Smooth muscle cell of bladder (primary cell): ENCODE measurements around the gene DDAH1. TPM values are rescaled to one million over a fixed set of nuclear protein-coding genes. Genes with fewer than 3 reads are reported as not detected.

ENCODE experiments used
- total RNA-seq: library from RNA; depleted of rRNA; stranded (reverse); fragments of >200 nt; gene quantifications from 2 replicates; pipeline ENCODE4 v1.2.3, GENCODE V29; 2014

DDAH1 gene
- 26.5 and 36.1 TPM in 2 replicates for total RNA-seq

DNA sequence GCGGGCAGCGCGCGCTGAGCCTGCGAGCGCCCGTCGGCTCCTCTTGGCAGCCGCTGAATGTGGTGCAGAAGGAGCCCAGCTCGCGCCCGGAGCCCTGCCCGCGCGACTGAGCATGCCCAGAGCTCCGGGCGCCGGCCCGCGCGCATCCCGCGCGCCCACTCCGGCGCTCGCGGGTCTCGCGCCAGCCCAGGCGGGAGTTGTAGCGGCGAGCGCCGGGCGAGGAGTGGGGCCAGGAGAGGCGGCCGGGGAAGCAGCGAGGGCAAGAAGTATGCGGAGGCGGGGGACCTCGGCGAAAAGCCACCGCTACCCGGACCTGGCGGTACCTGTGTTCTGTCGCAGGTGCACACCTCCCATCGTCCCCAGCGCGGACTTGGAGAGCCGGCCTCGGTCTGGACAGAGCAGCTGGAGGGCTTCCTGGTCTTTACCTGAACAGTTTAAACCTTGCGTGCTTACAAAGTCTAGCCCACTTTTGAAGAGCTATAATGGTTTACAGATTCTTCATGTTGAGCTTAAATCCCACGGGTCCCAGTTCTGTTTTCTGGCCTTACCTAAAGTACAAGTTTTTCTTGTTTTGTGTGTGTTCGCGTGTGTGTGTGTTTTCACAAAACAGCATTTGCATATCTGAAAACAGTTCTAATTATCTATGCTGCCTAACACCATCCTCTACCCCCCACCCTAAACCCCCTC lies at the start of gene DDAH1:
Gene DDAH1 (minus strand): TSS at position 61 of the 687 bp plus-strand sequence. CDS start 114 bp downstream, outside the sequence.

DNA sequence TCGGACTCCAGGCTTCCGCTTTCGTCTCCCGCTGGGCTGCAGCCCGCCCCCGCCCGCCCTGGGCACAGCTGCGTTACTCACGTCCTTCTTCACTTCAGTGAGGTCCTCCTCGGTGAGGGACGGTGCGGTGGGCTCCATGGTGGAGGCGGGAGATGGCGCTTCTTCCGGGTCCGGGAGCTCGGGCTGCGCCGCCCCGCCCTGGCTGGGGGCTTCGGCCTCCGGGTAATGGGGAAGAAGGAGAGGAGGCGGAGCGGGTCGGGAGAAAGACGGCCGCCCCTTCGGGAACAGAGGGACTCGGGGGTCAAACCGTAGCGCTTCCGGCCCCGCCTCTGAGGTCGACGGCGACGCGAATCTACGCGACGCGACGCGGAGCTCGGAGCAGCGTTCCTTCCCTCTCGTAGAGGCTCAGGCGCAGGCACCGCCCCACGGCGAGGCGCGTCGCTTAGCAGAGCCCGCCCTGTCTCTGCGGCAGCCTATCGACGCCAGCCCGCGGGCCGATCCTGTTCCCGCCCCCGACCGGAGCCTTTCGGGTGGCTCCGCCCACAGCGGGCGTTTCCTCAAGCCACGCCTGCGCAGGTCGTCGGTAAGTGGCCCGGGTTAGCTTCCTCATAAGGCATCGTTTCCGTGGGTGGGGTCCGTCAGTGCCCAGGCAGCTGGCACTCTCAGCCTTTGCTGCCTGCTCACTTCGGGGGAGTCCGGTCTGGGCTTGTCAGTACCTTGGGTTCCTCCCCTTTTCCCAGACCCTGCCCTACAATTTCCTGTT lies 188.6 kb downstream of the DDAH1 start, which contains the start of gene BCL10:
Gene BCL10 (minus strand): TSS at position 418 of the 763 bp plus-strand sequence. CDS start 280 bp downstream, at position 138.

Other genes starting within 250 kb of the DDAH1 start
- gene C1orf52, start 205.5 kb downstream of the DDAH1 start, total RNA-seq = 10.7 and 20.6 TPM in 2 replicates
- 15.1 and 15.4 TPM in 2 replicates for gene BCL10, start 188.5 kb downstream of the DDAH1 start, total RNA-seq
- gene CCN1, start 115.6 kb upstream of the DDAH1 start, total RNA-seq = 58.6 and 79.6 TPM in 2 replicates
- 12.2 and 13.1 TPM in 2 replicates for gene ZNHIT6, start 243.3 kb upstream of the DDAH1 start, total RNA-seq